Motor neuron (in vitro differentiated cells): Measurements from ENCODE around the gene SBNO2. TPM values are rescaled to one million over a fixed set of nuclear protein-coding genes. Genes with fewer than 3 reads are reported as not detected.
"Not testable (repeated sequence)": the region's sequence is repeated elsewhere in the genome, so short reads cannot be mapped to it uniquely, and the experiment has no call there.

Source experiments
- ATAC-seq, 8 experiments: fragments of 200-7000 bp; cut with Tn5 transposase; replicated peaks in 6 of 8; 2 replicates each; pipeline ENCODE4 v1.8.0; 2021; ENCODE audit warnings: mild to moderate bottlenecking in 8 of 8, moderate library complexity in 8 of 8
- H3K27ac ChIP-seq, 2 donors: fragments of 250-450 bp; sonication (Bioruptor Pico); 2 replicates each; pipeline ENCODE4 v1.9.0; 2021; ENCODE audit warnings: antibody characterized with exemption in 2 of 2, mild to moderate bottlenecking in 2 of 2, moderate library complexity in 1 of 2
- H3K4me1 ChIP-seq, 2 donors: fragments of 250-450 bp; sonication (Bioruptor Pico); replicated peaks in 1 of 2; 2 replicates each; pipeline ENCODE4 v1.6.1; 2021; ENCODE audit warnings: antibody characterized with exemption in 2 of 2, mild to moderate bottlenecking in 2 of 2, moderate library complexity in 1 of 2
- H3K4me3 ChIP-seq, 5 donors: fragments of 250-450 bp; sonication (Bioruptor Pico); 2 replicates each; pipeline ENCODE4 v1.9.0; 2021; ENCODE audit warnings: antibody characterized with exemption in 5 of 5, mild to moderate bottlenecking in 5 of 5, moderate library complexity in 4 of 5
- WGBS, 10 experiments: fragments of 450-650 bp; shearing (Covaris generic); methylation state at CpG; one replicate each; pipeline ENCODE4 v1.0.0; 2022; 5-methylcytosine and 5-hydroxymethylcytosine counted together
- in situ Hi-C, 9 experiments: fragments of 400-800 bp; cut with MboI; loops; one replicate each; pipeline ENCODE4 v1.15.0; 2021; ENCODE audit warnings: low sequenced_read_pairs in 9 of 9, low pct_unique_long_range_greater_than_20kb in 2 of 9; ENCODE audit not compliant: unreplicated experiment in 9 of 9
- total RNA-seq, 8 experiments: library from RNA; unstranded; fragments of 300-600 nt; gene quantifications; 2 replicates each; pipeline versions ENCODE4 v1.2.3 to v1.2.4, GENCODE V29; 2022

SBNO2 gene
- total RNA-seq, 8 experiments from 2014 or later: 5.6 to 54.9 (median 22.5) TPM

DNA sequence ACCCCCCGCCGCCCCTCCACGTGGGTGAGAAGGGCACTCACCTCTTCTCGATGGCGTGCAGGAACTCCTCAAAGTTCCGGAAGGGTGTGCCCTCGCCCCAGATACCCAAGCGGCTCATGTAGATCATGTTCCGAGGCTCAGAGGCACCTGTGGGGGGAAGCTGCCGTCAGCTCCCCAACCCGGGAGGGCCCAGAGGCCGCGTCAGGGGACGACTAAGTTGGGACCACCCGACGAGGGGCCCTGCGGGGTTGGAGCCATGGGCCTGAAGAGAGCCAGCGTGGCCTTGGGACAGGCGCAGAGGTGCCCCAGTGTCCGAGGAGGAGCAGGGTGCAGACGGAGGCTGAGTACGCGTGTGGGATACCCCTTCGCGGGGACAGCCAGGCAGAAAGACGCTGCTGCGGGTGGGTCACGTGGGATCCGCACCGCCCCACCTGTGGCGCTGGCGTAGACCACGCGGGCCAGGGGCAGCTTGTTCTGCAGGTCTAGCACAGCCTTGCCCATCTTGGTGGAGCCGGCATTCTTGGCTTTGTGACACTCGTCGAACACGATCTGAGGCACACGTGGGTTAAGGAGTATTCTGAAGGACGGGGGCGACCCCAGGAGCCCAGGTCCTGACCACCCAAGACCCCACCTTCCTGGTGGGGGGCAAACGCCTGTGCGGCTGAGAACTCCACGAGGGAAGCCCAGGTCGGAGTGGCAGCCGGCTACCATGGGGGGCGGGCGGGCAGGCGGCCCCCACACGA lies 54.4 kb downstream of the SBNO2 start:
- no peak overlapping the region for H3K27ac ChIP-seq
- in situ Hi-C loops: loop anchor here in 2 of 9 experiments (10.0 kb wide), 2 partner anchors 55 to 65 kb away; partner anchors contain the start of gene SBNO2 (in 1 of the 2)
- 90 to 100% (median 95%) methylated on average over 2 to 13 of the region's 50 CpGs; no CpG with 5 or more reads in 5 of the 10 experiments for WGBS, 10 experiments
- no peak overlapping the region for H3K4me3 ChIP-seq
- H3K4me1 ChIP-seq: peaks cover 2 to 10% of the 10 kb centered on the region in 2 donors
- ATAC-seq: peak in 1 of 8 experiments; percentile 0

DNA sequence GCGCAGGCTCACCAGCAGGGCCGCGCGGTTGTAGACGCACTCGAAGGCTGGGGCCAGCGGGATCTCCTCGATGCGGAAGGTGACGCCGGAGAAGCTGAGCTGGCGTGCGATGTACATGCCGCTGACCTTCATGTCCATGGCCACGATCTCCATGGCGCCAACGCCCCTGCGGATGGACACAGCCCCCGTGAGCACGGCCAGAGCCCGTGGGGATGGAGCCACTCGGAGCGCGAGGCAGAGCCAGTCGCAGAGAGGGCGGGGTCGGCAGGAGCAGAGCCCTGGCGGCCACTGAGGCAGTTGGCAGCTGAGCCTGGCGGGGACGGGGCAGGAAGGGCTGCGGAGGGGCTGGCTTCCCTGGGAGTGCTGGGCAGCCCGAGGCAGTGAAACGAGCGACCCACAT lies 55.1 kb downstream of the SBNO2 start:
- in situ Hi-C loops: loop anchor here in 2 of 9 experiments (10.0 kb wide), 2 partner anchors 56 to 66 kb away; partner anchors contain the start of gene SBNO2 (in 1 of the 2)

DNA sequence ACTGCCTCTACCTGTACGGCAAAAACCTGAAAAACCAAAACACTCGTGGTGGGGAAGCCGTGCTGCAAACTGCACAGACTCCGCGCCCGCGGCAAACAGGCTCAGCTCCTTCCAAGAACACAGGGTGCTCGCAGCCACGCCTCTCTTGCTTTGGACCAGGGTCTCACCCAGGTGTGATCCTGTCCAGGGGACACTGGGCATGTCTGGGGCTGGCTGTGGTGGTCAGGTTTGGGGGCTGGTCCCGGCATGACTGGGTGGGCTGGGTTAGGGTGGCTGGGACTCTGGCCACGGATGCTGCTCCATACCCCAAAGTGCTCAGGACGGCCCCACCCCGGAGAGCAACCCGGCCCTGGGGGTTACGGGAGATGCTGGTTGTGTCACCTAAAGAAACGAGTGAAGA lies 56.4 kb downstream of the SBNO2 start:
- no peak for ATAC-seq
- Histone ChIP-seq H3K27ac (no peak overlapping the region), H3K4me1 (peaks cover 10 to 15% of the 10 kb centered on the region in 2 donors), H3K4me3 (no peak overlapping the region)
- 90 to 100% methylated on average over 1 to 2 of the region's 16 CpGs; no CpG with 5 or more reads in 8 of the 10 experiments for WGBS, 10 experiments
- in situ Hi-C loops: loop anchor here in 2 of 9 experiments (10.0 kb wide), 2 partner anchors 57 to 67 kb away; partner anchors contain the start of gene SBNO2 (in 1 of the 2)

More for the DNA sequence above, 55.1 kb downstream of the SBNO2 start:
- ATAC-seq: peak in 1 of 8 experiments; percentile 0
- Histone ChIP-seq H3K27ac (no peak overlapping the region), H3K4me1 (peaks cover 2 to 12% of the 10 kb centered on the region in 2 donors), H3K4me3 (no peak overlapping the region)
- WGBS, 10 experiments: 80 to 100% (median 88%) methylated on average over 1 to 23 of the region's 34 CpGs; no CpG with 5 or more reads in 7 of the 10 experiments

GRCh38 chr19:1116726-1117581 lies 57.1 kb downstream of the SBNO2 start:
- no peak for ATAC-seq
- in situ Hi-C loops: loop anchor here in 2 of 9 experiments (10.0 kb wide), 2 partner anchors 58 to 68 kb away; partner anchors contain the start of gene SBNO2 (in 1 of the 2)
- H3K27ac ChIP-seq: no peak overlapping the region
- WGBS, 10 experiments: 90 to 100% (median 95%) methylated on average over 1 to 13 of the region's 52 CpGs; no CpG with 5 or more reads in 6 of the 10 experiments
- peaks cover 17 to 21% of the 10 kb centered on the region in 2 donors for H3K4me1 ChIP-seq
- no peak overlapping the region for H3K4me3 ChIP-seq

- Histone ChIP-seq H3K4me3 (no peak overlapping the region), H3K27ac (no peak overlapping the region), H3K4me1 (peaks cover 27 to 32% of the 10 kb centered on the region in 2 donors)
- 100% methylated on average over 1 of the region's 35 CpGs; no CpG with 5 or more reads in 9 of the 10 experiments for WGBS, 10 experiments
- in situ Hi-C loops: loop anchor here in 2 of 9 experiments (10.0 kb wide), 2 partner anchors 59 to 69 kb away; partner anchors contain the start of gene SBNO2 (in 1 of the 2)
- ATAC-seq: no peak
Observed at GRCh38 chr19:1115646-1116420, 58.2 kb downstream of the SBNO2 start.

DNA sequence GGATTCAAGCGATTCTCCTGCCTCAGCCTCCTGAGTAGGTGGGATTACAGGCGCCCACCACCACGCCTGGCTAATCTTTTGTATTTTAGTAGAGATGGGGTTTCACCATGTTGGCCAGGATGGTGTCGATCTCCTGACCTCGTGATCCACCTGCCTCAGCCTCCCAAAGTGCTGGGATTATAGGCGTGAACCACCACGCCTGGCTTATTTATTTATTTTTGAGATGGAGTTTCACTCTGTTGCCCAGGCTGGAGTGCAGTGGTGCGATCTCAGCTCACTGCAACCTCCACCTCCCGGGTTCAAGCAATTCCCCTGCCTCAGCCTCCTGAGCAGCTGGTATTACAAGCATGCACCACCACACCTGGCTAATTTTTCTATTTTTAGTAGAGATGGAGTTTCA lies 59.3 kb downstream of the SBNO2 start:
- 60 to 100% (median 87%) methylated on average over 2 to 5 of the region's 9 CpGs; no CpG with 5 or more reads in 6 of the 10 experiments for WGBS, 10 experiments
- not testable (repeated sequence) for ATAC-seq, H3K4me3 ChIP-seq, H3K27ac ChIP-seq
- peaks cover 28 to 34% of the 10 kb centered on the region in 2 donors for H3K4me1 ChIP-seq
- in situ Hi-C loops: loop anchor here in 2 of 9 experiments (10.0 kb wide), 2 partner anchors 60 to 70 kb away; partner anchors contain the start of gene SBNO2 (in 1 of the 2)

DNA sequence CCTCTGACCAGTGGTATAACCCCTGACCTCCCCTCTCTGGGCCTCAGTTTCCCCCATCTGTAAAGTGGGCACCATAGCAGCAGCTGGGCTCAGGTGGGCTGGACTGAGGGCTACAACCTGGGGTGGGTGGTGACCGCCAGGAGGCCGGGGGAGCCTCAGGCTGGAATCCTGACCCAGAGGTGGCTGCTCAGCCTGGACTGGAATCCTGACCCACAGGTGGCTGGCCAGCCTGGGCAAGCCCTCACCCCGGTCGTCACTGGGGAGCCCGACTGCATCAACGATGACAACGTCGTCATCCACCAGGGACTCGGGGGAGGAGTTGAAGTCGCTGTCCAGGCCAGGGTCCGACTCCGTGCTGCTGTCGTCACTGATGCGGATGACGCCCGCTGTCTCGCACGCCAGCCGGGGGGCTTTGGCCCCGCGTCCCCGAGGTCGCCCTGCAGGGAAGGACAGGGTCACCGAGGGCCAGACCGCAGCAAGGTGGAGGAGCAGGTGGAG lies 60.0 kb downstream of the SBNO2 start:
- ATAC-seq: no peak

DNA sequence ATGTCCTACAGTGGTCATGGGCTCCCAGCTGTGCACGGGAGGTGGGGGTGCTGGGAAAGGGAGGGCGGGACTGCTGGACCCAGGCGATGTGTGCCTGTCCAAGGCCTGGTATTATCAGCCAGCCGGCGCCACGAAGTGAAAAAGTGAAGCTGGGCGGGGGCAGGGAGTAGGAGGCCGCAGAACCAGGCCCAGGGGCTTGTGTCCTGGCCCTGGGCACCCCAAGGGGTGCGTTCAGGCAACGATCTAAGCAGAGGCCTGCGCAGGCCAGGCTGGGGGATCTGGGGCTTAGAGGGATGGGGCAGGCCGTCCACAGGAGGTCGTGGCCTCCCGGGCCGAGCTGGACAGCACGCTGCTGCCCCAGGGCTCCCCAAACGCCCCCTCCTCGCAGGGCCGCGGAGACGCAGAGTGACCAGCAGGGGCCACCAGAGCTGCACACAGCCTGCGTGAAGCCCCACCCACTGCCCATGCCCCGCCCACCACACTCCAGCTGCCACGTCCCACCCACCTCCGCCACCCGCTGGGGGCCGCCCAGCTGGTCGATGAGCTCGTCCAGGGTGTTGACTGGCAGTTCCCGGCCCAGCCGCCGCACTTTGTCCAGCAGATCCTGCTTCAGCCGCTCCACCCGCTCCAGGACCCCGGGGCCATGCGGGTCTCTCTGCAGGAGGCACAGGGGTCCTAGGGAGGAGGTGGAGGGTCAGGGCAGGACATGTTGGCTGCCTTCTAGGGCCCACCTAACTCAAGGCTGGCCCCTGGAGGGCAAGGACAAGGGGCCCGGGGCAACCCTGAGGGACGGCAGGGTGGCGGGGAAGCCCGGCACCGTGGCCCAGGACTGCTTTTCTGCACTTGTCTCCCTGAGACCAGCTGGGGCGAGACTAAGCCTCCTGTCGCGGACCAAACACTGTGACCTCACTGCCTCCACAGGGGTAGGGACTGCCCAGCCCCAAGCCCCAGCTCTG lies 60.8 kb downstream of the SBNO2 start:
- Histone ChIP-seq H3K4me1 (peaks cover 28 to 34% of the 10 kb centered on the region in 2 donors), H3K27ac (peak overlapping the region; percentile 67 to 88), H3K4me3 (peak overlapping the region in 1 of 5 donors; percentile 4)
- ATAC-seq: peak; percentile 9 to 87 (median 73)
- 0 to 75% methylated on average over 1 to 6 of the region's 44 CpGs; no CpG with 5 or more reads in 8 of the 10 experiments for WGBS, 10 experiments
- in situ Hi-C loops: loop anchor here in 2 of 9 experiments (10.0 kb wide), 2 partner anchors 61 to 71 kb away; partner anchors contain the start of gene SBNO2 (in 1 of the 2)

More for the DNA sequence above, 60.0 kb downstream of the SBNO2 start:
- Histone ChIP-seq H3K4me1 (peaks cover 28 to 34% of the 10 kb centered on the region in 2 donors), H3K27ac (peak overlapping the region; percentile 67 to 88), H3K4me3 (no peak overlapping the region)
- in situ Hi-C loops: loop anchor here in 2 of 9 experiments (10.0 kb wide), 2 partner anchors 61 to 71 kb away; partner anchors contain the start of gene SBNO2 (in 1 of the 2)
- 86 to 100% (median 92%) methylated on average over 3 to 5 of the region's 25 CpGs; no CpG with 5 or more reads in 7 of the 10 experiments for WGBS, 10 experiments

DNA sequence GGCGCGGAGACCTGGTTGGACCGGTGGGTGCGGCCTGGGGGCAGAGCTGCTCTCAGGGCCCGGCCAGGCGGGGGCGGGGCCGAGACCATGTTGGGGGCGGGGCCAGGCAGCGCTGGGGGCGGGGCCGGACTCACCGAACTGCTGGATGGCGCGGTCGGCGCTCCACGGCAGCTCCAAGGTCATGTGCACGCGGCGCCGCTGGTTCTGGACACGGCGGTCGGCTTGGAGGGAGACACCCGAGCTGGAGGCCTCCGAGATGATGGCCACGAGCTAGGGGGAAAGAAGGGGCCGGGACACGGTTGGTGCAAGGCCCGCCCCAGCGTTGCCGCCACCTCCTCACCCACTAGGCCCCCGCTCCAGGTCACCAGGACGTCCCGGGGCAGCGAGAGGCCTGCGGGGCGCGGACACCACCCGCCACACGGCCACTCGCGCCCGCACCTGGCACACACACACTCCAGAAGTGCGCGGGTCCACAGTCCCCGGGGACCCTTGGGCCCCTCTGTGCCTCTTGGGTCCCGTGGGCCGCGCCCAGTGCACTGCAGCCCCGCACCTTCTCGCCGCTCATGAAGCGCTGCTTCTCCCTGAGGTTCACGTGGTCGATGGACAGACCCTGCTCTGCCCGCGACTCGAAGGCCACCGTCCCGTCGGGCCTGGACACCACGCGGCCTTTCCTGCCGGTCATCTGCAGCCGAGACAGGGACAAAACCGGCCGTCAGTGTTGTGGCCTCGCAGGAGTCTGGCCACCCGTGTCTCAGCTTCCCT lies 61.6 kb downstream of the SBNO2 start:
- Histone ChIP-seq H3K4me1 (peaks cover 28 to 34% of the 10 kb centered on the region in 2 donors), H3K4me3 (no peak overlapping the region), H3K27ac (peak overlapping the region; percentile 57 to 88)
- 76% methylated on average over 5 of the region's 71 CpGs; no CpG with 5 or more reads in 9 of the 10 experiments for WGBS, 10 experiments
- peak in 3 of 8 experiments; percentile 8 to 37 (median 35) for ATAC-seq
- in situ Hi-C loops: loop anchor here in 2 of 9 experiments (10.0 kb wide), 2 partner anchors 62 to 72 kb away; partner anchors contain the start of gene SBNO2 (in 1 of the 2)

DNA sequence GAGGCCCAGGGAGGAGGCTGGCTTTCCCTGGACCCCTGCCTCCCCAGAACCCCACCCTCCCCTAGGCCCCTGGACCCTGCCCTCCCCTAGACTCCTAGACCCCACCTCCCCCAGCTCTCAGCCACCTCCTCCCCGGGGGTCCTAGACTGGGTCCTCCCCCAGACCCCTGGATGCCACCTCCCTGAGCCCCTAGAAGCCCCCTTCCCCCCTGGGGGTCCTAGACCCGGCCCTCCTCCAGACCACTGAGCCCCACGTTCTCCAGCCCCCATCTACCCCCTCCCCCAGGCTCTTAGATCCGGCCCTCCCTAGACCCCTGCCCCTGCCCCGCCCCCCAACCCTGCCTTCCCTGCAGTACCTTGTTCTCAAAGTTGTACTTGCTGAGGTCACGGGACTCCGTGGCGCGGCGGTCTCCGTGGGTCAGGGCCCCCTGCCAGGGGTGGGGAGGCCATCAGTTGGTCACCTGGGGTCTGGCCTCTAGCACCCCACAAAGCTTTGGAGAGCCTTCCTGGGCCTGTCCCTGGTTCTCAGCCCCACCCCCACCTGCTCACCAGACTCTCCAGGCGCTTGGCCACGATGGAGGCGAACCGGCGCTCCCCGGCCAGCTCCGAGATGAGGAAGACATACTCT lies 62.3 kb downstream of the SBNO2 start:
- in situ Hi-C loops: loop anchor here in 2 of 9 experiments (10.0 kb wide), 2 partner anchors 63 to 73 kb away; partner anchors contain the start of gene SBNO2 (in 1 of the 2)
- Histone ChIP-seq H3K4me3 (no peak overlapping the region), H3K27ac (peak overlapping the region in 1 of 2 donors; percentile 88), H3K4me1 (peaks cover 28 to 34% of the 10 kb centered on the region in 2 donors)
- no CpG with 5 or more reads among the region's 18 CpGs for WGBS, 10 experiments
- ATAC-seq: no peak
